CD4-positive, alpha-beta T cell treated with Interleukin-4 for 4 hours (primary cell): Measurements from ENCODE around the gene ADAMTSL1.
"Not testable (repeated sequence)": the region's sequence is repeated elsewhere in the genome, so short reads cannot be mapped to it uniquely, and the experiment has no call there.

Experiments used
- DNase-seq: peaks from one replicate; pipeline ENCODE4 v3.0.0-alpha.2; 2020

ADAMTSL1 gene

GRCh38 chr9:18874990-18875389, 401.0 kb downstream of the ADAMTSL1 start:
- DNase-seq, result not testable (repeated sequence)

DNA sequence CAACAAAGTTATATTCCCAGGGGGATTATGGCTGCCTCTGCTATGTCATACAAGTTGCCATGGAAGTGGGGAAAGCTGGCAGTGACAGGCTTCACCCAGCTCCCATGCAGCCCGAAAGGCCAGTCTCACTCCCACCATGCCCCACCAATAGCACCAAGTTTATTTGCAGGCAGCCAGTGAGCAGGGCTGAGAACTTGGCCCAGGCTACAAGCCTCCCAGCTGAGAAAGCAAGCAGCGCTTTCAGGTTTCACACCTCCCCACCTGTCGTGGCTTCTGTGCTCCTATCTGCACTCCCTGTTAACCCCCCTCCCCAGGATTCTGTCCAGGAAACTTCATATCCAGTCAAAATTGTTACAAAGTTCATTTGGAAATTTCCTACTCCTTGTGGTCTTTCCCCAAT, 404.0 kb downstream of the ADAMTSL1 start:
- DNase-seq, result no peak

DNA sequence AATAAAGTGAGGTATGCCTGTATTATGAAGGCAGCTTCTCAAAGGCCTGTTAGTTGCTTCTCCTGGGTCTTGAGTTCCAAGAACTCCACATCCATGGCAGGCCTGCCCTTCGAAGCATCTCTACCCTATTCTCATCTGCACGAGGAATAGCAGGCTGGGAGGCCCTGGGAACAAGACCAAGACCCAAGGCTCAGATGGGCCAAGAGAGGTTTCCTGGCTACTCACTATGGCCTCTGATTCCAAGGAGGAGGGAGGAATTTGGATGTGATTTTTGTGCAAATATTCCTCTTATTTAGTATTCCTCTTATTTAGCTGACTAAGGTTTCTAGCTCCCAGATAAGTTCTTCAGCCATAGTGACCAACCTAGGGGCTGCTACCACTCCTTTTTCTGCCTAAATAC, 407.8 kb downstream of the ADAMTSL1 start:
- no peak for DNase-seq

GRCh38 chr9:18887546-18887945, 413.6 kb downstream of the ADAMTSL1 start:
- DNase-seq, result no peak

DNA sequence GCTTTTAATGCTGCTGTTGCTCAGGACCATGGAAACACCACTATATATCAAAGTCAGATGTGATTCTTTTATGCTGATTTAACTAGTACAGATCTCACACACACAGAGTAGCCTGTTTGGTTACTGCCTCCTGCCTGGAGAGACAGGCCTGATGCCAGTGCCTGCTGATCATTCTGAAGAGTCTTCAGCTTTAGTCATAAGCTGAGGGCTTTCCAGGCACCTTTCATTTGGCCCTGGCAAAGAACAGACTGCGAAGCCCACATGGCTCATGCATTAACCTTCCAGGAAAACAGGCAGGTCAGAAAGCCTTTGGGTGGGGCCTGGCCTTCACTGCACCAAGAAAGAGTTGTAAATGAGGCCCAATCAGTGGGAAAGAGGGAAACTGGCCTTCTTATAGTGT, 414.3 kb downstream of the ADAMTSL1 start:
- no peak for DNase-seq

- no peak for DNase-seq
These were observed 415.6 kb downstream of the ADAMTSL1 start for GRCh38 chr9:18889550-18889949.

DNA sequence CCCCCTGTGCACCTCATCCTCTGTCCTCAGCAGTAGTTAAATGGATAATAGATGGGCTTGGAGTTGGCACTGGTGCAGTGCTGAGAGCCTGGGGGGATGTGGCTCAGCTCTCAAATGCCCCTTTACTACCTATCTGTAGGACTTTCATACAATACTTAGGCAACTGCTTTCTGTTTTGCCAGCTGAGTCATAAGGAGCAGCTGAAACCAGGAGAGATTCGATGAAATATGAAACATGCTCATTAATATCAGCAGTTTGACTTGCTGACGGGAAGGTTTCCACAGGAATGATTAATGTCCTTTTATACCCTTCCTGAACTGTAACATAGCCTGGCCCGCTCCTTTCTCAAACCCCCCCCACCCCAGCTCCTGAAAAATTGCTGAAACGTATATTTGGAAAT, 416.4 kb downstream of the ADAMTSL1 start:
- no peak for DNase-seq

DNA sequence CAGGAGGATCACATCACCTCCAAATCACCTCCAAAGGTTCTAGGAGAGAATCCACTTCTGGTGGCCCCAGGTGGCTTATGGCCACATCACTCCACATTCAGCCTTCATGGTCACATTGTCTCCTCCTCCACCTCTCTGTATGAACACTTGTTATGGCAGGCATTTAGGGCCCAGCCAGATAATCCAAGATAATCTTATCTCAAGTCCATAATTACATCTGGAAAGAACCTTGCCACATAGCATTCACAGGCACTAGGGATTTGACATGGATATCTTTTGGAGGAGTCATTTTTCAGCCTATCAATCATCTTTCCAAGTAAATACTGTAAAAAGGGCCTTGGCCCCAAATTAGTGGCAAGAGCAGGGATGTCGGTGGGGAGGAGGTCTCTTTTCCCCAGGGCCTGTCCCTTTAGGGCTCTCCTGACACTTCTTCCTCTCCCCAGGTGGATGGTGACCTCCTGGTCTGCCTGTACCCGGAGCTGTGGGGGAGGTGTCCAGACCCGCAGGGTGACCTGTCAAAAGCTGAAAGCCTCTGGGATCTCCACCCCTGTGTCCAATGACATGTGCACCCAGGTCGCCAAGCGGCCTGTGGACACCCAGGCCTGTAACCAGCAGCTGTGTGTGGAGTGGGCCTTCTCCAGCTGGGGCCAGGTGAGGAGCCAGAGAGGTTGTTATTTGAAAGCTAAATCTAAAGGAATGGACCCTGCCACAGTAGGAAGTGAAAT, 418.2 kb downstream of the ADAMTSL1 start:
- DNase-seq, result no peak

- DNase-seq, result no peak
These were observed 419.1 kb downstream of the ADAMTSL1 start for GRCh38 chr9:18893046-18893445.

- no peak for DNase-seq
These were observed 419.5 kb downstream of the ADAMTSL1 start for GRCh38 chr9:18893491-18893890.

DNA sequence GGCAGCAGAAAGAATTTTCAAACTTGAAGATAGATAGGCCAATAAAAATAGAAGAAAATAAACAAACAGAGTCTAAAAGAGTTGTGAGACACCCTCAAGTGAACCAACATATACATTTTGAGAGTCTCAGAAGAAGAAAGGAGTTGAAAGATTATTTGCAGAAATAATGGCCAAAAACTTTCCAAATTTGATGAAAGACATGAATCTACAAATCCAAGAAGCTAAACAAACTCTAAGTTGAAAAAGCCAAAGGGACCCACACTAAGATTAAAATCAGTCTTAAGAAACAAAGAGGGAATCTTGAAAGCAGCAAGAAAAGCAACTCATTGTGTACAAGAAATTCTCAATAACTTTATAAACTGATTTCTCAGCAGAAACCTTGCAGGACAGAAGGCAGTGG, 422.1 kb downstream of the ADAMTSL1 start:
- DNase-seq, result no peak

DNA sequence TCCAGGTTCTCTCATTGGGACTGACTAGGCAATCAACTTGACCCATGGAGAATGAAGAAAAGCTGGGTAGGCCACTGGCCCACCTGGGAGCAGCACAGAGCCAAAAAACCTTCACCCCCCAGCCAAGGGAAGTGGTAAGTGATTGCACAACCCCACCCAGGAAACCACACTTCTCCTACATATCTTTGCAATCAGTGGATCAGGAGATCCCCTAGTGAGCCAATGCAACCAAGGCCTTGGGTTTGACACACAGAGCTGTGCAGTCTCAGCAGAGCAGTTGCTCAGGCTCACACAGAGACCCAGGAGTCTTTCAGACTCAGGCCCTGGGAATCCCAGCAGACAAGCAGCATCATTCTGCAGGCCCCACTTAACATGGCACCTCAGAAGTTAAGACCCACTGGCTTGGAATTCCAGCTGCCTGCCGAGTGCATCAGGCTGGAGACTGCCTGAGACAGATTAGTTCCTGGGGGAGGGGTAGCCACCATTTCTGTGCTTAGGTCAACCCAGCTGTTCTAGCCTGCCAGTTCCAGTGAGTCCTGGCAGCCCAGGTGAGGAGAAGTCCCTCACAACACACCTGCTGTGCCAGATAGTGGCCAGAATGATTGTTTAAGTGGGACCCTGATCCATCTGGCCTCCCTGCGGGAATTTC, 422.7 kb downstream of the ADAMTSL1 start:
- no peak for DNase-seq

DNA sequence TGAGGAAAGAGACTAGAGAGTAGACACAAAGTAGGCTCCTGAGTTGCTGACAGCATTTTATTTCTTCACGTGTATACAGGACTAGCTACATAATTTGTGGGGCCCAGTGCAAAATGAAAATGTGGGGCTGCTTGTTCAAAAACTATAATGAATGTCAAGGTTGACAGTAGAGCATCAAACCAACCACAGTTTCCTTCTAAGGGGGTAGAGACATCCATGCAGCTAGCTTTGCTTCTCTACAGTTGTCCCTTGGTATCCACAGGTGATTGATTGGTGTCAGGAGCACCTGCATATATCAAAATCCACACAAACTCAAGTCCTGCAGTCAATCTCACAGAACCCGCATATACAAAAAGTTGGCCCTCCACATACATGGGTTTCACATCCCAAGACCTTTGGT, 429.5 kb downstream of the ADAMTSL1 start:
- no peak for DNase-seq

- no peak for DNase-seq
These were observed 431.3 kb downstream of the ADAMTSL1 start for GRCh38 chr9:18905028-18905882.

GRCh38 chr9:18905883-18906629, 432.1 kb downstream of the ADAMTSL1 start:
- DNase-seq, result no peak

- no peak for DNase-seq
These were observed 432.9 kb downstream of the ADAMTSL1 start for GRCh38 chr9:18906656-18907395.

DNA sequence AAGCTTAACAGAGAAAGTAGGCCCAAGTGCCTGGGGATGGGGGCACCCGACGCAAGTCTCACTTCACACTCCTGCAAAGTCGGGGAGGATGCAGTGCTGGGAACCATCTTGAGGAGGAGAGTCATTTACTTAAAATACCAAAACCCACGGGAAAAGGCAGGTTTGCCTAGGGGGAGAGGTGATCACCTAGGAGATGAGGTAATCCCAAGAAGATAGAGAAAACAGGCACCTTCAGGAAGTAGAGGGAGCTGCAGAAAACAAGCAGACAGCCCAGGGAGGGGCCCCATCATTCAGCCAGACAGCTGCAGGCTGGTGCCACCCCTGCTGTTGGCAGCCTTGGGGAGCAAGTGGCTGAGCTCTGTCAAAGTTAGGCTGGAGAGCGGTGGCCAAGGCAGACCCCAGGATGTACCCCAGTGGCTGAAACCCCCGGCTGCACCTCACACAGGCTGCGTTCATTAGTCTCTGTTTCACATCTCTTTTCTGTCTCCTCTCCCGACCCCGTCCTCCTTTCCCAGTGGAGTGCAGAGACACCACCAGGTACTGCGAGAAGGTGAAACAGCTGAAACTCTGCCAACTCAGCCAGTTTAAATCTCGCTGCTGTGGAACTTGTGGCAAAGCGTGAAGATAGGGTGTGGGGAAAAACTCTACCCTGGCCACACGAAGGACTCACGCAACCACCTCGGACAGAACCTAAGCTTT, 434.1 kb downstream of the ADAMTSL1 start:
- DNase-seq, result no peak

GRCh38 chr9:18909140-18910018, 435.4 kb downstream of the ADAMTSL1 start:
- no peak for DNase-seq

- DNase-seq, result no peak
These were observed 436.5 kb downstream of the ADAMTSL1 start for GRCh38 chr9:18910435-18910834.

- no peak for DNase-seq
These were observed 437.0 kb downstream of the ADAMTSL1 start for GRCh38 chr9:18910916-18911315.
